Stimulated activated CD8-positive, alpha-beta memory T cell treated with anti-CD3 and anti-CD28 coated beads, Interleukin-4, amount 100 ng/mL, for 1 hour (primary cell): ENCODE measurements around the gene MYO7A.
"Not testable (repeated sequence)": the region's sequence is repeated elsewhere in the genome, so short reads cannot be mapped to it uniquely, and the experiment has no call there.

ENCODE experiments used
- DNase-seq, 2 donors: peaks; one replicate each; pipeline ENCODE4 v3.0.0-alpha.2; 2020; ENCODE audit warnings: low read depth in 2 of 2, low spot score in 1 of 2

The MYO7A gene

DNA sequence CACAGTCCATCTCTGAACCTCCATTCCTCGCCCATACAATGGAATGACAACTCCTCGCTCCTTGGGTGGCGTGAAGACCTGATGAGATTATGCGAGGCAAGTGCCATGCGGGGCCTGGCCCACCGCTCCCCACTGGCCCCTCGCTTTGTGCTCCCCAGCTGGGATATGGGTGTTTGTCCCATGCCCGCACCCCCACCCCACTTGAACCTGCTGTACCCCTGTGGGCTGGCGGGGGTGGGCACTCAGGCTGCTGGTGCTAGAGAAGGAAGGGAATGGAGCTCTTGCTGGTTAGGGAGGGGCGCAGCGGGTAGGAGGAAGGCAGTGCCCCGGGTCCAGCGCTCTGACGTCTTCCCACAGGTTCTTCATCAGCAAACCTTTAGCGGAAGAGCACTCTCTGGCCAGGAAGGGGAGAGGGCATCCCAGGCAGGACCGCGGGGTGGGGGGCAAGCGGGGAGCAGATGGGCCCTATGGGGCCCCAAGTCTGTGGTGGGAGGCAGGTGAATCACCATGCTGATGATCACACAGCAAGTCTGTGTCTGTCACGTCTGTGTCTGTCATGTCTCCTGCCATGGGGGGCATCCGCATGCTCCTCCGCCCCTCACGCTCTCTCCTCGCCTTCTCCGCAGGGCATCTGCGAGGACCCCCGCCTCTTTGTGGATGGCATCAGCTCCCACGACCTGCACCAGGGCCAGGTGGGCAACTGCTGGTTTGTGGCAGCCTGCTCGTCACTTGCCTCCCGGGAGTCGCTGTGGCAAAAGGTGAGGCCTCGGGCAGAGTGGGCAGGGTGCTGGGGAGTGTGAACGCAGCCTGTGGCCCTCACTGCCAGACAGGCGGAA, 34.8 kb upstream of the MYO7A start:
- DNase-seq, result no peak

- no peak for DNase-seq
Measured at GRCh38 chr11:77093987-77094840, 33.8 kb upstream of the MYO7A start.

DNA sequence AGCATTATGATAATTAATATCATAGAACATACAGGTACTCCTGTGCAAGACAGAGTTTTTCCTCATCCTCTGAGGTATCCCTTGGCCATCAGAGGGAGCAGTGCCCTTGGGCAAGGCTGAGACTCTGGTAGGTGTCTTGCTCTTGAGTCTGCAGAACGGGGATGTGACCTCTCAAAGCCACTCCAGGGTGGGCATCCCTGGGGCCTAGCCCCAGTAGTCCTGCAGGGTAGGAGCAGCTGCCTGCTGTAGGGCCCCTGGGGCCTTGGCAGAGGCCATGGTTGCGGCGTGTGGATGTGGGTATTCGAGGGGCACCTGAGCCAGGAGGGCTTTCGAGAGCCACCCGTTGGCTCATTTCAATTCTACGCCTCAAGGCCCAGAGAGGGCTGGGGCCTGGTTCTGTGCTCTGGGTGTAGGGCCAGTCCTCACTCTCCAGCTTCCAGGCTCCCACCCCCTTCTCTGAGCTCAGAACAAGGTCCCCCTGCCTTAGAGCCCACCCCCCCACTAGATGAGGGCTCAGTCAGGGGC, 33.1 kb upstream of the MYO7A start:
- DNase-seq, result no peak

DNA sequence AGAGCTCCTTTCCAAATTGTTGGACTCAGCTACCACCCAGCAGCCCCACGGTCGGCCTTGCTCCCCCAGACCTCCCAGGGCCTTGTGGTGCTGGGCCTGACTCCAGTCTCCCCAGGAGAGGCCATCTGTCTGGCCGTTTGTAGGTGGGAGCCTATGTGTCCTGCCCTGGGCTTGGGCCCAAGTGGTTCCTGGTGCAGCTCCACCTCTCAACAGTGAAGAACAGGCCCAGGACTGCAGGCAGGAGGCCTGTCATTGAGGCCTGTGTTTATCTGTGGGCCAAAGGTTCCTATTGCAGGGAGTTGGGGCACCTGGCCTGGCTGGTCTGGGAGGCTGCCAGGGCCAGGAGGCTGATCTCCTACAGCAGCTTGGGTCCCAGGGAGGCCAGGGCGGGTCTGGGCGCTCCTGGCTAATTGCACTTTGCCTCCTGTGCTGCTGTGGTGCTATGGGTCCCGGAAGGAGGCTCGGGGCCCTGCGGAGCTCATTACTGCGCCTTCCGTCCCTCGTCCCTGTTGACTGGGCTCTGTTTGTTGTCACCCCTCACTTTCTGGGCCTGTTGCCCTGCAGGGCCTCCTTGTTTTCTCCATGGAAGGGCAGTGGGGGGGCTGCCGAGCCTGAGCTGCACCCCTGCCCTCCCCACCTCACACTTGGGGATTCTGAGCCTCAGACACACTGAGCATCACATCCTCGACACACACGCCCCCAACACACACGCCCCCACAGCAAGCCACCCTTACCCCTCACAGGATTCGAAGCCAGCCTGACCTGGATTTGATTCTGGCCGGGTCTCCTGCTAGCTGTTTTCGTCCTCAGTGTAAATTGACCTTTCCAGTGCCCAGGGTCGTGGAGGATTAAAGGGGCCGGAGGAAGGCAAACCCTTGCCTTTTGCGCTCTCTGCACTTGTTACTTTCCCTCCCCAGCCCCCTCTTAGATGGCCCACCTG, 32.2 kb upstream of the MYO7A start:
- DNase-seq, result no peak

GRCh38 chr11:77096591-77097019, 31.4 kb upstream of the MYO7A start:
- no peak for DNase-seq

DNA sequence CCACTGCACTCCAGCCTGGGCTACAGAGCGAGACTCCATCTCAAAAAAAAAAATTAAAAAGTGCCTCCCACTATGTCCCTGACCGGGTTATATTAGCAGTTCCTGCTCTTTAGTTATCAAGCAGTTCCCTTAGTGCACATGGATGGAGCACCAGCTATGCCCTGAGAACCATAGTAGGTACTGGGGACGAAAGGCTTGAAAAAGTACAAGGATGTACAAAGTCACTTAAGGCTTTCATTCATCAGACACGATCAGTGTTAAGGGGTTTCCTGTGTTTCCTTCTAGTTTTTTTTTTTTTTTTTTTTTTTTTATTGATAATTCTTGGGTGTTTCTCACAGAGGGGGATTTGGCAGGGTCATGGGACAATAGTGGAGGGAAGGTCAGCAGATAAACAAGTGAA, 30.9 kb upstream of the MYO7A start:
- not testable (repeated sequence) for DNase-seq

GRCh38 chr11:77100166-77101042, 27.6 kb upstream of the MYO7A start:
- no peak for DNase-seq

DNA sequence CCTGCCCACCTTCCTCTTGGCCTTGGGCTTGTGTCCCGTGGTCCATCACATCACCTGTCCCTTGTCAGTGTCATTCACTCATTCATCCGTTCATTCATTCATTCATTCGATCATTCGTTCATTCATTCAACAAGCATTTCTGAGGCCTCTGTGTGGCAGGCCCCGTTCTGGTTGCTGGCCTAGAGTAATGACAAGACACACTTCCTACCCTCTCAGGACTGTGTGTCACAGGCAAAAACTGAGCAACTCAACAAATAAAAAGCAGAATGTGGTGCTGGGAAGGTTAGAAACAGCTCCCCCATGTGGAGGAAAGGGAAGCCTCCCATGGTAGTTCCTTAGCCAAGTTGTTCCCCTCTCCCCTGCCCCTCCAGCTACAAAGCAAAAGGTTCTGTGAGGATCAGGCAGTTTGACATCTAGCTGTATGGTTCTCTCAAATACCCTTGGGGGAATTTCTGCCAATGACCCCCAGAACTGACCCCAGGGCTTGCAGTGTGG, 27.0 kb upstream of the MYO7A start:
- no peak for DNase-seq

- no peak for DNase-seq
Measured at GRCh38 chr11:77102246-77103210, 25.5 kb upstream of the MYO7A start, which contains the start of gene OMP. OMP (plus strand) TSS chr11:77102840; CDS start chr11:77102840, 0 bp downstream.

- DNase-seq, result no peak
Measured at GRCh38 chr11:77103319-77103718, 24.7 kb upstream of the MYO7A start.

DNA sequence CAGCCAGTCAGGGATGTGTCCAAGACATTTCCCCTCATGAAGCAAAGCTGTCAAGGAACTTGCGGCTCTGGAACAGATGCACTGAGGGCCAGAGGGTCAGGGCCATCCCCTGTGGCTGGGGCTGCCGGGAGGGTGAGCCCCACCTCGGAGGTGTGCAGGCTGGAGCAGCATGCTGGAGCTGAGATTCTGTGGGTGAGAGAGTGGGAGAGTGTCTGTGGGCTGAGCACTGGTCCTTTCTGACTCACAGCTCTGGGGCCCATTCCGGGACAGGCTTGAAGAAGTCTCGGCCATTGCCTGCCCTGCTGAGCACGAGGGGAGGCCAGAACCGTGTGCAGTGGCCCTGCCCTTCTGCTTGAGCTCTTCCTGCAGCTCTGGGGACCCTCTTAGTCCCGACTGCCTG, 23.3 kb upstream of the MYO7A start:
- no peak for DNase-seq

DNA sequence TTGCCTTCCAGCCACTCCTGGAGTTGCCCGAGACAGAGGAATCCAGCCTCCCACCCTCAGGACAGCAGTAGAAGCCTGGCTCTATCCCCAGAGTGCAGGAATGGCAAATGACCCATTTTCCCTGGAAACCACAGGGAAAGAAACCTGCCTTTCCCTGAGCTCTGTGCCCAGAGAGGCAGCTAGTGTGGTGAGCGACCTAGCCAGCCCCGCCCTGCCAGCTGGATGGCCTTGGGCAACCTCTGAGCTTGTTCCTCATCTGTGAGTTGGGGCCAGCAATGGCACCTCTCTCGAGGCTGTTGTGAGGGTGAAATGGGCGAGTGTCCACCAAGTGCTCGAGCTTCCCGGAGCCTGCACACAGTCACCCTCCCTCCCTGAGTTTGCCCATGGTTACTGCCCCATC, 21.7 kb upstream of the MYO7A start:
- no peak for DNase-seq

GRCh38 chr11:77106759-77107158, 21.3 kb upstream of the MYO7A start:
- DNase-seq, result no peak

GRCh38 chr11:77107950-77108349, 20.1 kb upstream of the MYO7A start:
- no peak for DNase-seq

GRCh38 chr11:77108436-77108835, 19.6 kb upstream of the MYO7A start:
- DNase-seq, result no peak

GRCh38 chr11:77109236-77110019, 18.6 kb upstream of the MYO7A start:
- no peak for DNase-seq

- no peak for DNase-seq
Measured at GRCh38 chr11:77110836-77111235, 17.2 kb upstream of the MYO7A start.

- no peak for DNase-seq
Measured at GRCh38 chr11:77111277-77111676, 16.8 kb upstream of the MYO7A start.
